Measurements from ENCODE around the gene WDFY4.

WDFY4 gene

DNA sequence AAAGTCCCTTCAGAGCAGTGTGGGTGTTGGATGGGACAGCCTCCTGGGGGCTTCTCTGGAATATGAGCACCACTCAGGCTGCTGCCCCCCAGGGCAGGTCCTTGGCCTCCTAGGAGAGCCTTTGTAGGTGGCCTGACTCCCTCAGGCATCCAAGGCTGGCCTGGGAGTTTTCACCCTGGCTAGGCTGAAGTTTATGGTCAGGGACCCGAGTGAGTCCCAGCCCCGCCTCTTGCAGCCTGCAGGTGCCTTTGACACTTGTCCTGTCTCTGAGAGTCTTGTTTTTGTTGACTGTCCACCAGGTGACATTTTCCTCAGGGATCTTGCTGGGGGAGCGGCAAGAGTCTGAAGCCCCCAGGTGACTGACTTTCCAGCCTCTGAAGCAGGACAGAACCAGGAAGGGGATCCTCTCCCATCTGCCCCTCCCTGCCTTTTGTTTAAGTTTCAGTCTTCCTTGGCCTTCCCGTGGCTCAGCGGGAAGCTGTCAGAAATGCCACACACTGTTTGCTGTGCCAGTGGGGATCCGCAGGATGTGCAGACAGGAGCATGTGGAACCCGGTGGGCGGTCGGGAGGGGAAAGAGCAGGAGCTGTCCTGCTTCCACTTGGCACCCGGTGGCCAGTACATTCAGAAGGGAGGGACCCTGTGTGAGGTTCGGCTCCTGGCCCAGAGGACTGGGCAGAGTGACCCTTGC is 195.5 kb downstream of the WDFY4 start:
- no peak for DNase-seq (ENCODE audit: low read depth)

GRCh38 chr10:48881937-48882336 is 197.3 kb downstream of the WDFY4 start:
- DNase-seq (ENCODE audit: low read depth) = no peak

DNA sequence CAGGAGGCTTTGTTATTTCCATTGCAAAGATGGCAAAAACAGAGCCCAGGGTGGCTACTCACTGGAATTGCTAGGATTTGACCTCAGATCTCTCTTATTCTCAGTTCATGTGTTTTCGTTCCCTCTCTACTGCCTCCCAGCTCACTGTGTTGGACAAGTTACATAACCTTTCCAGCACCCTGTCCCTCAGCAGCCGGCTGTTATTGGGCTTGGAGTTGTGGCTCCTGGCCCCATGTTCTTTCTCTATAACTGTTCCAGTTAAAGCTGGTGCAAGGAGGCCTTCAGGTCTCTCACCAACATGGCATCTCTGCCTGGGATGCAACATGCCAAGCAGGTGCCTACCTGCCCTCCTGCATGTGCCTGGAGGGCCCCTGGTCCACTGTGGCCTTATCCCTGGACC is 198.2 kb downstream of the WDFY4 start:
- no peak for DNase-seq (ENCODE audit: low read depth)

DNA sequence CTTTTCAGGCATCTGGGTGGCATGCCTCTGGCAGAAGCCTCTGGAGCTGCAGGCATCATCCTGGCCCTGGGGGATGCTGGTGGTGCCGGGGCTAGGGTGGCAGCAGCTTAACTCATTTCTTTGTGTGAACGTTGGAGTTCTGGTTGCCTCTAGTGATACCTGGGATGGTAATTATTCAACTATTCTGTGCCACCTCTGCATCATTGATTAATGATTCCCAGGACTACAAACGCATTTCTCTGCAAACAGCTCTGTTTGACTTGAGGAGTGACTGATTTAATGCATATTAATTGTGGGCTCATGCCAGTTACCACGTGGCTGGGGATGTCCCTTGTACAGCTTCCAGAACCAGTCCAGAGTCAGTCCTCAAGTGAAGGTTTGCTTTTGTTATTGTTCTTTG is 199.0 kb downstream of the WDFY4 start:
- DNase-seq (ENCODE audit: low read depth) = no peak

GRCh38 chr10:48884179-48885045 is 199.7 kb downstream of the WDFY4 start:
- no peak for DNase-seq (ENCODE audit: low read depth)

GRCh38 chr10:48885376-48885775 is 200.7 kb downstream of the WDFY4 start:
- no peak for DNase-seq (ENCODE audit: low read depth)

- no peak for DNase-seq (ENCODE audit: low read depth)
Observed at GRCh38 chr10:48887982-48888381, 203.3 kb downstream of the WDFY4 start.

DNA sequence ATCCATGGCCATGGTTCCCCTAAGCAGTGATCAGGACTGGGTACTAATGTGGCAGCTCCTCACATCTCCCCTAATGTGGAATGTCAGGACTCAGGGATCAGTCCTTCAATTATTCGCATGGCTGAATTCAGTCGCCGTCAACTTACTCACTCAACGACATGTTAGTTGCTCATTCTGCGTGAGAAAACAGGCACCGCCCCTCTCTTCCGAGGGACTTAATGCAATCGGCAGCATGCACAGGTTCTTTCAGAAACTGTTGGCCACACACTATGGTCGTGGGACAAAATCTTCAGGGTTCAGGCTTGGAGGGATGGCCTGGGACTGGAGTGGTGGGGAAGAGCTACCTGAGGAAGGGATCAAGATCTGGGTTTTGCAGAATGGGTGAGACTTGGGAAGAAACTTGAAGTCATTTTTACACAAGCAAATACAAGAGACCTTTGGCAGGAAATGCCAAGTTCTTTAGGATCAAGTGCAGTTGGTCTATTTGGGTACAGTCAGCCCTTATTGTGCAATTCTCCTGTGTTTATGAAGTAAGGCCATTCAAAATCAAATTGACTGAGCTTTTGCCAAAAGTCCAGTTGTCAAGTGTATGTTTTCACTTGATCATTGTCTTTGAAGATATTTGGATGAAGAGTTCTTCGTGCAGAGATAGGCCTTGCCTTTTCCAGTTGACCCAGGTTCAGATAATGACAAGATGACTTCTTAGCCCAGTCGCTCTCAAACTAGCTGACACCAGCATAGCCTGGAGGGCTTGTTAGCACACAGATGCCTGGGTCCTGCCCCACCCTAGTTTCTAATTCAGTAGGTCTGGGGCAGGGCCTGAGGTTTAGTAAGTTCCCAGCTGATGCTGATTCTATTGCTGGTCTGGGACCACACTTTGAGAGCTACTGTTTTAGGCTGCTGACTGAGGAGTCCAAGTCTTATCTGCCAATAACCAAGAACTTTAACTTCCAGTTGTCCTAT is 206.5 kb downstream of the WDFY4 start:
- no peak for DNase-seq (ENCODE audit: low read depth)

GRCh38 chr10:48894911-48895802 is 210.5 kb downstream of the WDFY4 start:
- DNase-seq (ENCODE audit: low read depth) = no peak

DNA sequence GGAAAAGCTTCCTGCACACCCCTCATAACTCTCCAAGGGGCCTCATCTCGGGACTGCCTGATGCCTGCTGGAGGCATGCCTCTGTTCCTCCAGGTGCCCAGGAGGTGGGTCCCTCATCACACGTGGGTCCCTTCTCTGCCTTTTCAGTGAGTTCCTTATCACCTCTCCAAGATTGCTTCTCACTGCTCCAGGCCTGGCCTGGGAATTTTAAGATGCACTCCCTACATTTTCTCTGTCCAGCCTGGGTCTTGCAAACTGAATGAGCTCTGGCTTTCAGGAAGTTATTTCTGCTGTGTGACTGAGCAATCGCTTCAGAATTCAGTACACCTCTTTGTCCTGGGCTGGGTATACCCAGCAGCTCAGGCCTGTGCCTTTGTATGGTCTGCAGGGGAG is 211.1 kb downstream of the WDFY4 start:
- DNase-seq (ENCODE audit: low read depth) = no peak

DNA sequence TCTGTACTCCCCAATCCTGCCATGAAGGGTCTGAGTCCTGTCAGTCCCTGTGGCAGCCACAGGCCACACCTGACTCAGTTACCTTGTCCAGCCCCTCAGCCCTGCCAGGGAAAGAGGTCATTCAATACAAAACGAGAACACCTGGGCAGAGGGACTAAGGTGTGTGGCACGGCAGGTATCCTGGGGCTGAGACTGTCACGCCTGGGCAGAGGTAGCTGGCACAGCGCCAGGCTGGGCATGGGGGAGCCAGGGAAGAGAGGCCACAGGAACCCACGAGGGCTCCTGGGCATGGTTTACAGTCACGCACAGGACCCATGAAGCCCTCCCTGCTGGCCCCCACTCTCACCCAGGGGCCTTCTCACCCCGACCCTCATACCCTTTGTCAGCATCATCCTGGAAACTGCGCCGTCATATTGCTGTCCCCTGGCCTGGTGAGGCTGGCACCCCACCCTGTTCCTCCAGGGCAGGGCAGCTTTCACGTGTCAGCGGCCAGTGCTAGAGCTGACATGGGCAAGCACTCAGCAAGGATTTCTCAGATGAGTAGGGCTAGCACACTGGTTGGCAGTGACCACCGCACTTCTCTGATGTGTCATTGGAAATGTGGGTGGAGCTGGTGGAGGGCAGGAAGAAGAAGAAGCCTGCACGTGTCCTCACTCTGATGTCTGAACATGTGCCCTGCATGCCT is 212.2 kb downstream of the WDFY4 start:
- DNase-seq (ENCODE audit: low read depth) = no peak

- no peak for DNase-seq (ENCODE audit: low read depth)
Observed at GRCh38 chr10:48897441-48897790, 212.7 kb downstream of the WDFY4 start.

DNA sequence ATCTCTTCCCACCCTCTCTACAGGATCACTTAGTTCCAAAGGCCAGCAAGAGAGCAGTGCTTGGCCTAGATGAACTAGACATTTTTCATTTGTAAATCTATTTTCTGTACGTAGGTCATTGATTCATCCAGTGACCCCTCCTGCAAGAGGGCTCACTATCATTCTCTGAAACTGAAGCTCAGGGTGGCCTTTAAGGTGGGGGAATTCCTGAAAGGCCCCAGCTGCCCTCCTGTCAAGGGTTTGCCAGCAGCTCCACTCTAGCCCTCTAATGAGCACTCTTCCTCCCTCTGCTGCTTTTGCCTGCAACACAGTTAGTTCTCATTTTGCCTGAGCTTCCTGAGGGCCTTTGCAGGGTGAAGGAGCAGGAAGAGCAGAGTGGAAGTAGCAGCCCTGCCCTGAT is 213.8 kb downstream of the WDFY4 start:
- no peak for DNase-seq (ENCODE audit: low read depth)

- no peak for DNase-seq (ENCODE audit: low read depth)
Observed at GRCh38 chr10:48899781-48900180, 215.1 kb downstream of the WDFY4 start.

- no peak for DNase-seq (ENCODE audit: low read depth)
Observed at GRCh38 chr10:48900371-48900801, 215.7 kb downstream of the WDFY4 start.

DNA sequence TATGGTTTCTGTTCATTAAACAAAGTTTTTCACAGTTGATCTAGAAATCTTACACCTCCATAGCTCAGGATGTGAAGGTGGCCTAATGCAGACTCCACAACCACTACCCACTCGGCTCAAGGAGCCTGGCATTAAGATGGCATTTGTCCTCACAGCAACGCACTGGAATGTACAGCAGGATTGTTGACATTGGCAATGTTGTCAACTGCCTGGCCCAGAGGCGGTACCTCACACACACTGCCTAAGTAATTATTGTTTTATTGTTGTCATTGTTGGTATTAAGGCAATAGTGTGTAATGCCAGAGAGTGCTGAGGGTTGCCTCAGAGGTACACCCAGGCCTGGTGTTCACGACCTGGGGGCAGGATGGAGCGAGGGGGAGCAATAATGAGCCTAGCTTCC is 216.6 kb downstream of the WDFY4 start:
- DNase-seq (ENCODE audit: low read depth) = no peak

- DNase-seq (ENCODE audit: low read depth) = no peak
Observed at GRCh38 chr10:48902096-48902495, 217.4 kb downstream of the WDFY4 start.

- DNase-seq (ENCODE audit: low read depth) = no peak
Observed at GRCh38 chr10:48903151-48903550, 218.5 kb downstream of the WDFY4 start.

GRCh38 chr10:48904861-48905260 is 220.2 kb downstream of the WDFY4 start:
- no peak for DNase-seq (ENCODE audit: low read depth)

GRCh38 chr10:48905311-48905710 is 220.6 kb downstream of the WDFY4 start:
- no peak for DNase-seq (ENCODE audit: low read depth)

GRCh38 chr10:48906841-48907240 is 222.2 kb downstream of the WDFY4 start:
- DNase-seq (ENCODE audit: low read depth) = no peak

Data from fibroblast of the conjunctiva (primary cell).